ENCODE measurements around the gene CCDC54.

CCDC54 gene

DNA sequence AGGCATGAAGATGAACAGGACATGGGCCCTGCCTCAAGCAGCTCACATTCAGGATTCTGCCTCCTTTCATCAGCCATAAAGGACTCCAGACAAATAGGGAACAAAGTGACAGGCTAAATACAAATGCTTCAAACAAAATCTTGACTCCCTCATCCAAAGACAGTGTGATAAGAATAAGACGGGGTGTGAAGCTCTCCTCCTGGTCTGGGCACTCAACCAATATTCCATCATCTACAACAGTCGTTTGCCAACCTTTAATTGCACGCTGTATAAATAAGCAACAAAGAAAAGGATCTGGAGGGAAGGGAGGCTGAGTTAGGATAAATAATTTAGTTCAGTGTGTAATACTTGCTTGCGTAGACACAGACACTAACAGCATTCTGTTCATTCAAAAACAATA lies 5.4 kb downstream of the CCDC54 start:
- TF ChIP-seq CTCF (conservative IDR thresholded peaks at IDR 0.05; ENCODE audit: control insufficient read depth, insufficient read depth, low read depth, low read length), result no peak
- H3K4me3 ChIP-seq (ENCODE audit: control insufficient read depth, low read depth, low read length), result no peak overlapping the region
- DNase-seq (ENCODE audit: low read depth), result no peak

DNA sequence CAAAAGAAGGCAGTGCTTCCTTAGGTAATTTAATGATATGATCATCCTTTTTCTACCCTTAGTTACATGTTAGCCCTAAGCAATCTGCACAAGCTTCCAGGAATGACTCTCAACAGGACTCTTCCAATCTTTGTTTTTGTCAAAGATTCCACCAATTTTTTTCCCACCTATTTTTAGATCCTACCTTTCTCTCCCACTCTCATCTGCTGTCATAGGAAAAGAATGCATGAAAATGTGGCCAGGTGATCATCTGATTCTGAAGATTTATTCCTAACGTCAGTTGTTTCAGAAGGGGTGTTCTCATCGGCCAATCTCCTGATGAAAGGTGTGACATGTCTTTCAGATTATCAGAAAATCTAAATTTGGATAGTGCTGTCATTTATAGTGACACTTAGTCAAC lies 7.2 kb downstream of the CCDC54 start:
- DNase-seq (ENCODE audit: low read depth), result no peak
- no peak overlapping the region for H3K4me3 ChIP-seq (ENCODE audit: control insufficient read depth, low read depth, low read length)
- TF ChIP-seq CTCF (conservative IDR thresholded peaks at IDR 0.05; ENCODE audit: control insufficient read depth, insufficient read depth, low read depth, low read length), result no peak

DNA sequence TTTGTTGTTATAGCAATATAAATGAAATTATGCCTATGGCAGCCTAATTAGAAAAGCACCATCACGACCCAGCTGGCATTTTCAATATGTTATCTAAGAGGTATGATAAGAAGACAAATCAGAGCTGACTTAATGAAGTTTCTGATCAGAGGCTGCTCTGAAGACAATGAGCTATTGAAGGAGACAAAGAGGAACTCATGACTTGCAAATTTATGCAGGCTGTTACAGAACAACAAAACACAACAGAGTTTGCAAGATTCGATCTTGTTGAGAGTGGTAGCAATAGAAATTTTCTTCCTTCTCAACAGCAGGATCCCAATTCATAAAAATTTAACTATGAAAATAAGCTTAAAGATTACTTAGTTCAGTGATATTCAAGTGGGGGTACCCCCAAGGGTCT lies 7.7 kb downstream of the CCDC54 start:
- no peak for DNase-seq (ENCODE audit: low read depth)
- no peak overlapping the region for H3K4me3 ChIP-seq (ENCODE audit: control insufficient read depth, low read depth, low read length)
- no peak for TF ChIP-seq CTCF (conservative IDR thresholded peaks at IDR 0.05; ENCODE audit: control insufficient read depth, insufficient read depth, low read depth, low read length)

- DNase-seq (ENCODE audit: low read depth), result no peak
- TF ChIP-seq CTCF (conservative IDR thresholded peaks at IDR 0.05; ENCODE audit: control insufficient read depth, insufficient read depth, low read depth, low read length), result no peak
- no peak overlapping the region for H3K4me3 ChIP-seq (ENCODE audit: control insufficient read depth, low read depth, low read length)
Measured at GRCh38 chr3:107387555-107387954, 10.3 kb downstream of the CCDC54 start.

DNA sequence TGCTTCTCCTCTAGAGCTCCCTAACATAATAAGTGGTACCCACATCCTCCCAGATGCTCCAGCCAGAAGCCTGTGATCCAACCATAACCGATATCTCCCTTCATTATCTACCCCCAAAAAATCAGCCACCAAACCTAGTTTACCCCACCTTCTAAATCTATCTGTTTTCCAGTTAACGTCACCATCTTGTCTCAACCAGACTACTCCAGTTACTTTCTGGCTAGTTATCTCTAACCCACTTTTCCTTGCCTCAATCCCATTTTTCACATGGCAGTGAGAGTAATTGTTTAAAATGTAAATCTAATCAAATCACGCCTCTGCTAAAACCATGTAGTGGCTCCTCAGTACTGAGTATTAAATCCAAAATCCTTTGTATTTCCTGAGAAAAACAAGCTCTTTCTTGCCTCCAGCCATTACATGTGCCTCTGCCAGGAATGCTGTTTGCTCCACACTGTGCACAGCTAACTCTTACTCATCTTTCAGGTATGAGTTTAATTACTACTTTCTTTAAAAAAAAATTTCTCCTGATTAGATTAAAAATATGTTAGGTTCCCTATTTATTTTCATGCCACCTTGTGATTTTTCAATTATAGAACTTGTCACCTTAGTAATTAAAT lies 15.4 kb downstream of the CCDC54 start:
- DNase-seq (ENCODE audit: low read depth), result peak; percentile 52
- no peak for TF ChIP-seq CTCF (conservative IDR thresholded peaks at IDR 0.05; ENCODE audit: control insufficient read depth, insufficient read depth, low read depth, low read length)

DNA sequence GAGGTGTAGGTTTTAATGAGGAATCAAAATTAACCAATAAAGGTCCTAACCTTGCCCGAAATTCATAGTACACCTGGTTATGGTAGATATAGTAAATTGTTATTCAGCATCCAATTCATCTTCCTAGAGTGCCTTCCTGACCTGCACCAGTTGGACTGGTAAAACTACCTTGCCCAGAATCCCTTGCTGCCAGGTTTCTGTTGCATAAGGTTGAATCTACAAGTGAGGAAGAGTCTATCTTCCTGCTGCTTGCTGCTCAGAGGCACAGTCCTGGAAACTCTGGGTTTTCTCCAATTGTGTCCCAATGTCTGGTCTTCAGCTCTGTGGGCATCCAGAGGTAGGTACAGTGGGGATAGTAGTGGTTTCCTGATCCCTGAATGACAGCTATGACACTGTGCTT lies 17.3 kb downstream of the CCDC54 start:
- no peak for DNase-seq (ENCODE audit: low read depth)
- TF ChIP-seq CTCF (conservative IDR thresholded peaks at IDR 0.05; ENCODE audit: control insufficient read depth, insufficient read depth, low read depth, low read length), result no peak
- no peak overlapping the region for H3K4me3 ChIP-seq (ENCODE audit: control insufficient read depth, low read depth, low read length)

More for the DNA sequence above, 15.4 kb downstream of the CCDC54 start:
- no peak overlapping the region for H3K4me3 ChIP-seq (ENCODE audit: control insufficient read depth, low read depth, low read length)

DNA sequence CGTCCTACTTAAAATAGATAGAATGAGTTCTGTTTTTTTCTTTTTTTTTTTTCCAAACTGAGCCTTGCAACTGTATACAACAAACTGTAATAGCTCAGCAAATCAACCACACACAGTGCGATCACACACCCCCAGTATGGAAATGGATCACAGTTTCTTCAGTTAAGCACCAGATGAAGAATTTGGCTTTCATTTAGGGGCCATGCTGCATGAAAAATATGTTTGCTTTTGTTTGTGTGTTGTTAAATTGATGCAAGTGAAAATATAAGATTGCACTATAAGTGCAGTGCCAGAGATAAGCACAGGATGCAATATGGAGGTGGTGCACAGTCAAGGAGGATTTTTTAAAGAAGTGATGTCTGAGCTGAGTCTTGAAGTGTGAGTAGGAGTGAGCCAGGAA lies 17.8 kb downstream of the CCDC54 start:
- no peak for DNase-seq (ENCODE audit: low read depth)
- no peak for TF ChIP-seq CTCF (conservative IDR thresholded peaks at IDR 0.05; ENCODE audit: control insufficient read depth, insufficient read depth, low read depth, low read length)
- no peak overlapping the region for H3K4me3 ChIP-seq (ENCODE audit: control insufficient read depth, low read depth, low read length)
